HepG2 (cell line): Measurements from ENCODE around the gene SRRM3. TPM values are rescaled to one million over a fixed set of nuclear protein-coding genes. Genes with fewer than 3 reads are reported as not detected.

Experiments used
- AHDC1 ChIP-seq: sonication (generic); formaldehyde crosslinking; IDR thresholded peaks from 2 replicates; pipeline ENCODE4 v1.5.1; 2020; ENCODE audit warnings: mild to moderate bottlenecking, missing genetic modification reagents, borderline replicate concordance
- AHR ChIP-seq: IDR thresholded peaks from 2 replicates; pipeline ENCODE4 v1.6.1; 2018; ENCODE audit warnings: missing genetic modification reagents, missing compliant biosample characterization
- ATRX ChIP-seq: sonication (generic); formaldehyde crosslinking; IDR thresholded peaks from 2 replicates; pipeline ENCODE4 v1.4.0; 2020; ENCODE audit warnings: missing genetic modification reagents, borderline replicate concordance
- DR1 ChIP-seq: sonication (generic); formaldehyde crosslinking; IDR thresholded peaks from 2 replicates; pipeline ENCODE4 v1.8.0; 2021; ENCODE audit warnings: mild to moderate bottlenecking, missing genetic modification reagents, inconsistent platforms
- FOXM1 ChIP-seq: sonication (generic); formaldehyde crosslinking; IDR thresholded peaks from 2 replicates; pipeline ENCODE4 v1.5.0; 2020; ENCODE audit warnings: missing genetic modification reagents
- HOMEZ ChIP-seq: IDR thresholded peaks from 2 replicates; pipeline ENCODE4 v1.6.1; 2016; ENCODE audit warnings: low read depth
- MIXL1 ChIP-seq: IDR thresholded peaks from 2 replicates; pipeline ENCODE4 v1.6.1; 2016
- NCOA1 ChIP-seq: sonication (generic); formaldehyde crosslinking; IDR thresholded peaks from 2 replicates; pipeline ENCODE4 v1.9.0; 2021; ENCODE audit warnings: missing genetic modification reagents
- PHF21A ChIP-seq: sonication (generic); formaldehyde crosslinking; IDR thresholded peaks from 2 replicates; pipeline ENCODE4 v1.5.0; 2020; ENCODE audit warnings: mild to moderate bottlenecking, missing genetic modification reagents
- RXRA ChIP-seq: sonication (generic); formaldehyde crosslinking; IDR thresholded peaks from 2 replicates; pipeline ENCODE4 v1.5.1; 2020; ENCODE audit warnings: missing genetic modification reagents
- SIX1 ChIP-seq: sonication (generic); formaldehyde crosslinking; IDR thresholded peaks from 2 replicates; pipeline ENCODE4 v1.4.0; 2020; ENCODE audit warnings: missing genetic modification reagents, borderline replicate concordance
- SP1 ChIP-seq, 2 experiments: fragments of 450-650 bp in 1 of 2; sonication (generic) in 1 of 2; formaldehyde crosslinking in 1 of 2; IDR thresholded peaks; 2 replicates each; pipeline versions ENCODE4 v1.4.0 to v1.6.1; 2016 to 2020; ENCODE audit warnings: missing genetic modification reagents in 1 of 2
- TERF1 ChIP-seq: sonication (generic); formaldehyde crosslinking; IDR thresholded peaks from 2 replicates; pipeline ENCODE4 v1.8.0; 2022; ENCODE audit warnings: mild to moderate bottlenecking, missing genetic modification reagents, moderate library complexity
- ZBTB49 ChIP-seq: sonication (generic); formaldehyde crosslinking; IDR thresholded peaks from 2 replicates; pipeline ENCODE4 v1.4.0; 2020; ENCODE audit warnings: missing genetic modification reagents, borderline replicate concordance
- ZNF274 ChIP-seq: sonication (generic); formaldehyde crosslinking; IDR thresholded peaks from 2 replicates; pipeline ENCODE4 v1.5.1; 2020; ENCODE audit warnings: mild to moderate bottlenecking, missing genetic modification reagents
- polyA plus RNA-seq, 8 experiments: library from polyadenylated mRNA; depleted of rRNA in 3 of 8; stranded (reverse) in 7 of 8; unstranded in 1 of 8; fragments of >200 nt; fragmentation: Illumina TruSeq in 4 of 8; extraction: Trizol in 4 of 8; gene quantifications; 2 replicates each; pipeline versions ENCODE4 v1.2.1 to v1.2.3, GENCODE V29; 2011 to 2016; ENCODE audit warnings: low read depth in 4 of 8, missing spikeins in 1 of 8, mixed read lengths in 1 of 8; ENCODE audit not compliant: insufficient read depth in 1 of 8
- total RNA-seq, 5 experiments: library from RNA; depleted of rRNA; stranded (reverse); fragments of >200 nt; fragmentation: Illumina TruSeq; extraction: Trizol; gene quantifications; 2 replicates each; pipeline ENCODE4 v1.2.3, GENCODE V29; 2016; ENCODE audit warnings: low read depth in 1 of 5

The SRRM3 gene
- total and polyA plus RNA-seq, 2 of the 13 experiments (the other 11 are each of a cell fraction or from before 2014, with no cell fraction given) = 0.13 to 0.54 TPM

- TF ChIP-seq HOMEZ (CRISPR knock-in tag) (peak; percentile 79; the same call in 1 of the 2 replicates), AHDC1 (CRISPR knock-in tag) (peak; percentile 63; the same call in 1 of the 2 replicates), DR1 (CRISPR knock-in tag) (no peak), SIX1 (0 out of 2 replicates have a peak, but pooled peaks have one; percentile 47), ATRX (CRISPR knock-in tag) (no peak), AHR (CRISPR knock-in tag) (peak; percentile 94), FOXM1 (CRISPR knock-in tag) (peak; percentile 92), TERF1 (CRISPR knock-in tag) (peak; percentile 76; the same call in 1 of the 2 replicates), ZNF274 (peak; percentile 91), ZBTB49 (peak; percentile 95; the same call in 1 of the 2 replicates), SP1 (IDR thresholded peaks at IDR 0.05) (no peak), SP1 (CRISPR knock-in tag; IDR thresholded peaks at IDR 0.05) (peak; percentile 64), MIXL1 (CRISPR knock-in tag) (peak; percentile 82; the same call in 1 of the 2 replicates), NCOA1 (CRISPR knock-in tag) (peak; percentile 81; the same call in 1 of the 2 replicates), RXRA (peak; percentile 67), PHF21A (CRISPR knock-in tag) (no peak)
Measured at GRCh38 chr7:76201732-76202665, at the start of gene SRRM3 (continued).
